Stimulated activated CD4-positive, alpha-beta T cell treated with anti-CD3 and anti-CD28 coated beads, Interleukin-2, amount 100 ng/mL, for 4 hours (primary cell): Measurements from ENCODE around the gene LRGUK.

Experiments used
- DNase-seq: peaks from one replicate; pipeline ENCODE4 v3.0.0-alpha.2; 2020; ENCODE audit warnings: low read depth

The LRGUK gene

DNA sequence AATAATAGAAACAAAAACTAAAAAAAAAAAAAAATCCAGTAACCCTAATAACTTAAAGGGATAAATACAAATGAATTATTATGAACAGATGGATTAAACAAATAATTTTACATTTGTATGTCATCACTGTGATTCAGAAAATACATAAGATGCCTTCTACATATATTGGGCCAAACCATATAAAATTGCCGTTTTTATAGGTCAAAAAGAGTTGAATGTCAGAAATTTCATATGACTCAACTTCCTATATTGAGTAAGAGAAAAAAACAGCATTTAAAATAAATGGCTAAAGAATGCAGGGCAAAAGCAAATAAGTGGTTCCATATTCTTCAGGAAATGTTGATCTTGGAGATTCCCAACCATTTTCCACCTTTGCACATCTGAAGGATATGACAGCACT is 180.2 kb downstream of the LRGUK start:
- no peak for DNase-seq

DNA sequence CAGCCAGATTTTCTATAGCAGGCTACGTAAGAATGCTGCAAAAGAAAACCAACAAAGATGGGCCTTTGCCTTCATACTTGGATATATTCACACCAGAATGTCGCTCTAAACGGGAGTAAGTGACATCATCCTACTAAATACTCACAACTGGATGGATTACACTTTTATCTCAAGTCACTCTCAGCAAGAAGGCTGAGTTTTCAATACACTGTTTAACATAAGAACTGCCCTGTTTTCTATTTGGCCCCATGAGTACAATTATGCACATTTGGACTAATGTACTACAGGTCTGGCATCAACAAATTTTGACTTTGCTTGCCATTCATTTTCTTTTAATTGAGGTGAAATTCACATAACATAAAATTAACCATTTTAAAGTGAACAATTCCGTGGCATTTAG is 181.4 kb downstream of the LRGUK start:
- no peak for DNase-seq

GRCh38 chr7:134311807-134312206 is 184.7 kb downstream of the LRGUK start:
- DNase-seq, result no peak

DNA sequence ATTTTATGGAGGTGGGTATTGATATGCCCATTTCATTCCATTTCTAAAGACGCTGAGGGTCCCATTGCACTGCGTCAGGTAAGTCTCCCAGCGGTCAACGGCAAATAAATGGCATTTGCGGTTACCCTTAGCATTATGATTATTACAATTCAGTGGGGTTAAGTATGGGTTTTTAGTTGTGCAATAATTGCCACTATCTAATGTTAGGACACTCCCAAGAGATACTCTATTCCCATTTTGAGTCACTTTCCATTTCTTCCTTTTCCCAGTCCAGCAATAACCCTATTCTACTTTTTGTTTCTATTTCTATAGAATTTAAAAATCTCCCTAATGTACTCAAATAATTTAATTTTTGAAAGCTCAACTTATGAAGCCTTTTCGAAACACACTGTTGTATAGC is 185.6 kb downstream of the LRGUK start:
- no peak for DNase-seq

- DNase-seq, result no peak
These were observed 186.4 kb downstream of the LRGUK start for GRCh38 chr7:134313543-134313942.
